Astrocyte (in vitro differentiated cells and primary cell): ENCODE measurements around the gene HSD11B1.

Experiments
- EZH2 ChIP-seq: IDR thresholded peaks from 2 replicates; pipeline ENCODE4 v1.6.1; 2012; ENCODE audit warnings: mild to moderate bottlenecking, low read length, inconsistent platforms; ENCODE audit not compliant: insufficient read depth
- TF ChIP-seq, protein P1 (sequence below): IDR thresholded peaks from 2 replicates; pipeline ENCODE4 v1.5.1; 2011; ENCODE audit warnings: low read depth, mild to moderate bottlenecking, inconsistent platforms, low read length, moderate library complexity; ENCODE audit not compliant: insufficient read depth

DNA sequence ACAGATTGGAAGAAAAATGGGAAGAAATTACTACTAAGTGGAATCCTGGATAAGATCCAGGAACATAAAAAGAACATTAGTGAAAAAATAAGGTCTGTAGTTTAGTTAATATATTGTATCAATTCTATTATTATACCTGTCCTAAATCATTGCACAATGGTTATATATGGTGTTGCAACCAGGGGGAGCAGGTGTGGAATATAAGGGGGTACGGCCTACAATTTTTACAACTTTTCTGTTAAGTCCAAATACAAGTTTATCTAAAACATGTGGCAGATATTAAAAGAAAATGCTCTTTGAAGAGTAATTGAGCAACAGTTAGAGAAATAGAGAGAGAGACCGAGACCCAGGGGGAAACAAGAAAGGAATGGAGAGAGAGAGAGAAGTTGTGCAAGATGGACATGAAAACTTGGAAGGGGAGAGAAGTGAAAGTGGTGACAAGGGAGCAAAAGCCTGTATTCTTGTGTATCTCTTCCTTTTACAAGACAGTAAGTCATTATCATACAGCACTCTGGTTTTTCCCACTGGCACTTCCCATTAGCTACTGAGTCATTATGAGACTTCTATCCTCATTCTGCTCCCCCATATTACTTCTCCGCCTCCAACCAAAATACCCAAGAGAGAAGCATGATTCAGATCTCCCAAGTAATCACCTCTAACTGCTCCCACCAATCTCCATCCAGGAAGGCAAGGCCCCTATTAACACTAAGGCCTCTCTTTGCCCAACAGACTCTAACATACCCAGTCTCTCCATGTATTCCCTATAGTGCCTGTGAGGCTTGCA is 29.0 kb downstream of the HSD11B1 start:
- TF ChIP-seq, protein P1, sequence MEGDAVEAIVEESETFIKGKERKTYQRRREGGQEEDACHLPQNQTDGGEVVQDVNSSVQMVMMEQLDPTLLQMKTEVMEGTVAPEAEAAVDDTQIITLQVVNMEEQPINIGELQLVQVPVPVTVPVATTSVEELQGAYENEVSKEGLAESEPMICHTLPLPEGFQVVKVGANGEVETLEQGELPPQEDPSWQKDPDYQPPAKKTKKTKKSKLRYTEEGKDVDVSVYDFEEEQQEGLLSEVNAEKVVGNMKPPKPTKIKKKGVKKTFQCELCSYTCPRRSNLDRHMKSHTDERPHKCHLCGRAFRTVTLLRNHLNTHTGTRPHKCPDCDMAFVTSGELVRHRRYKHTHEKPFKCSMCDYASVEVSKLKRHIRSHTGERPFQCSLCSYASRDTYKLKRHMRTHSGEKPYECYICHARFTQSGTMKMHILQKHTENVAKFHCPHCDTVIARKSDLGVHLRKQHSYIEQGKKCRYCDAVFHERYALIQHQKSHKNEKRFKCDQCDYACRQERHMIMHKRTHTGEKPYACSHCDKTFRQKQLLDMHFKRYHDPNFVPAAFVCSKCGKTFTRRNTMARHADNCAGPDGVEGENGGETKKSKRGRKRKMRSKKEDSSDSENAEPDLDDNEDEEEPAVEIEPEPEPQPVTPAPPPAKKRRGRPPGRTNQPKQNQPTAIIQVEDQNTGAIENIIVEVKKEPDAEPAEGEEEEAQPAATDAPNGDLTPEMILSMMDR: no peak
- no peak for TF ChIP-seq EZH2
